Activated CD4-positive, alpha-beta T cell treated with anti-CD3 and anti-CD28 coated beads, Interleukin-2, amount 50 U/mL, for 4 hours (primary cell): ENCODE data around the gene CNPPD1.

ENCODE experiments used
- DNase-seq, 2 experiments: peaks; one replicate each; pipeline ENCODE4 v3.0.0-alpha.2; 2020

The CNPPD1 gene

GRCh38 chr2:219158025-219158424 is 18.7 kb downstream of the CNPPD1 start:
- no peak for DNase-seq

- DNase-seq: no peak
Measured at GRCh38 chr2:219157396-219157795, 19.3 kb downstream of the CNPPD1 start.

GRCh38 chr2:219155054-219155644 is 21.6 kb downstream of the CNPPD1 start:
- DNase-seq: no peak

- no peak for DNase-seq
Measured at GRCh38 chr2:219149667-219150066, 27.1 kb downstream of the CNPPD1 start.

GRCh38 chr2:219142329-219142728 is 34.4 kb downstream of the CNPPD1 start:
- DNase-seq: no peak

- no peak for DNase-seq
Measured at GRCh38 chr2:219140722-219141121, 36.0 kb downstream of the CNPPD1 start.

- no peak for DNase-seq
Measured at GRCh38 chr2:219133976-219134375, 42.7 kb downstream of the CNPPD1 start.

- DNase-seq: no peak
Measured at GRCh38 chr2:219131744-219132143, 45.0 kb downstream of the CNPPD1 start.

GRCh38 chr2:219131327-219131726 is 45.4 kb downstream of the CNPPD1 start:
- DNase-seq: no peak

- DNase-seq: no peak
Measured at GRCh38 chr2:219129589-219129988, 47.1 kb downstream of the CNPPD1 start.

- DNase-seq: no peak
Measured at GRCh38 chr2:219128396-219128795, 48.3 kb downstream of the CNPPD1 start.

GRCh38 chr2:219127037-219127635 is 49.6 kb downstream of the CNPPD1 start:
- no peak for DNase-seq

- no peak for DNase-seq
Measured at GRCh38 chr2:219126555-219126954, 50.2 kb downstream of the CNPPD1 start.

- DNase-seq: no peak
Measured at GRCh38 chr2:219125886-219126270, 50.8 kb downstream of the CNPPD1 start.

GRCh38 chr2:219125225-219125885 is 51.4 kb downstream of the CNPPD1 start:
- no peak for DNase-seq

- DNase-seq: peak; percentile 7 to 16
Measured at GRCh38 chr2:219124381-219125110, 52.2 kb downstream of the CNPPD1 start.

- DNase-seq: no peak
Measured at GRCh38 chr2:219123356-219124135, 53.2 kb downstream of the CNPPD1 start.

GRCh38 chr2:219122202-219122980 is 54.3 kb downstream of the CNPPD1 start:
- DNase-seq: no peak
